Panc1 (cell line): Measurements from ENCODE around the gene GARRE1. TPM values are rescaled to one million over a fixed set of nuclear protein-coding genes. Genes with fewer than 3 reads are reported as not detected.

Experiments used
- ATAC-seq: fragments of 200-7000 bp; cut with Tn5 transposase; 2 replicates; pipeline ENCODE4 v1.9.1; 2020; ENCODE audit warnings: mild to moderate bottlenecking, moderate library complexity
- BruUV-seq: library from RNA; stranded (reverse); fragments of 400-500 nt; replicated peaks from 2 replicates; lab custom pipeline; 2021; lab: Mats Ljungman, UMichigan
- CTCF ChIA-PET: fragments of 300-600 bp; sonication (Branson Sonifier 250); formaldehyde crosslinking; loops from one replicate; lab custom pipeline; 2022; ENCODE audit warnings: antibody characterized with exemption; lab: Charles Lee
- POLR2A ChIA-PET: fragments of 300-600 bp; sonication (Branson Sonifier 250); formaldehyde crosslinking; loops from one replicate; lab custom pipeline; 2022; ENCODE audit warnings: antibody characterized with exemption; lab: Charles Lee
- DNase-seq: peaks from one replicate; pipeline ENCODE4 v3.0.0-alpha.2; 2010; ENCODE audit warnings: low read depth, low spot score
- H3K27ac ChIP-seq: 2 replicates; pipeline ENCODE4 v1.5.1; 2011; ENCODE audit warnings: mild to moderate bottlenecking, low read length, inconsistent platforms
- H3K27me3 ChIP-seq: fragments of 200-500 bp; sonication (Bioruptor generic); 2 replicates; pipeline ENCODE4 v1.6.0; 2014; ENCODE audit warnings: low read length, inconsistent platforms; ENCODE audit not compliant: control insufficient read depth, insufficient read depth
- H3K36me3 ChIP-seq: fragments of 200-500 bp; sonication (Bioruptor generic); 2 replicates; pipeline ENCODE4 v1.5.1; 2014; ENCODE audit warnings: inconsistent platforms, mild to moderate bottlenecking, low read length, moderate library complexity; ENCODE audit not compliant: control insufficient read depth, insufficient read depth
- H3K4me1 ChIP-seq: 2 replicates; pipeline ENCODE4 v1.5.1; 2011; ENCODE audit warnings: inconsistent platforms, mild to moderate bottlenecking, low read length, moderate library complexity; ENCODE audit not compliant: control insufficient read depth, insufficient read depth
- H3K4me3 ChIP-seq, 2 experiments: 2 replicates each; pipeline ENCODE4 v1.5.1; 2011 to 2012; ENCODE audit warnings: low read depth in 2 of 2, low read length in 2 of 2, mild to moderate bottlenecking in 2 of 2, inconsistent platforms in 1 of 2, moderate library complexity in 1 of 2
- H3K9me3 ChIP-seq: fragments of 200-500 bp; sonication (Bioruptor generic); 2 replicates; pipeline ENCODE4 v1.5.1; 2014; ENCODE audit warnings: low read depth, mild to moderate bottlenecking, inconsistent platforms, low read length, moderate library complexity; ENCODE audit not compliant: control insufficient read depth, insufficient read depth
- CTCF ChIP-seq: fragments of 450-650 bp; IDR thresholded peaks from 2 replicates; pipeline ENCODE4 v1.5.1; 2017; ENCODE audit warnings: mild to moderate bottlenecking
- POLR2AphosphoS5 ChIP-seq: IDR thresholded peaks from 2 replicates; pipeline ENCODE4 v1.6.1; 2012; ENCODE audit warnings: mild to moderate bottlenecking, low read depth, low read length, moderate library complexity
- REST ChIP-seq, 2 experiments: IDR thresholded peaks; 2 replicates each; pipeline ENCODE4 v1.6.1; 2011 to 2012; ENCODE audit warnings: low read depth in 2 of 2, control low read depth in 1 of 2, low read length in 1 of 2, mild to moderate bottlenecking in 1 of 2, moderate library complexity in 1 of 2; ENCODE audit not compliant: insufficient read depth in 1 of 2
- SIN3A ChIP-seq: IDR thresholded peaks from 2 replicates; pipeline ENCODE4 v1.6.1; 2012; ENCODE audit warnings: low read depth, mild to moderate bottlenecking, low read length, moderate library complexity, borderline replicate concordance; ENCODE audit not compliant: insufficient read depth
- TCF7L2 ChIP-seq: IDR thresholded peaks from 2 replicates; pipeline ENCODE4 v1.6.1; 2011; ENCODE audit warnings: mild to moderate bottlenecking, low read depth, low read length, inconsistent platforms
- in situ Hi-C: cut with HindIII; loops from 2 replicates; pipeline ENCODE4 v1.10.0; 2016; ENCODE audit warnings: low sequenced_read_pairs, low pct_unique_long_range_greater_than_20kb
- intact Hi-C: fragments of 100-400 bp; cut with micrococcal nuclease; formaldehyde crosslinking; loops from one replicate; pipeline ENCODE4 v1.10.0; 2022; ENCODE audit not compliant: unreplicated experiment
- total RNA-seq: library from RNA; stranded (reverse); gene quantifications from one replicate; pipeline ENCODE4 v1.2.1, GENCODE V29; 2021; ENCODE audit not compliant: unreplicated experiment

The GARRE1 gene
- total RNA-seq, 1 experiment from 2014 or later = 19.7 TPM

DNA sequence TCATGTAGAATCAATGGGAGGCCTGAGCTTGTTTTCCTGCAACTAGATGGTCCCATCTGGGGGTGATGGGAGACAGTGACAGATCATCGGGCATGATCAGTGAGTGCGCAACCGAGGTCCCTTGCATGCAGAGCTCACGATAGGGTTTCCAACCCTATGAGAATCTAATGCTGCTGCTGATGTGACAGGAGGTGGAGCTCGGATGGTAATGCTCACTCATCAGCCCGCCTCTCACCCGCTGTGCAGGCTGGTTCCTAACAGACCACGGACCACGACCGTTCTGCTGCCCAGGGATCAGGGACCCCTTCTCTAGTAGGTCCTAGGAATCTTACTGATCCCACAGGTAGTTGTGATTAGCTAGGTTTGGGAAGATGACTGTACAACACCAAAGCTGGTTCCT lies 23.5 kb upstream of the GARRE1 start:
- ATAC-seq = no peak
- POLR2A ChIA-PET = interaction anchor here (0.6 kb wide), 1 partner anchor 42 kb away, joined by 3 read pairs; no protein-coding TSS in a partner anchor
- no peak overlapping the region for H3K27ac ChIP-seq
- in situ Hi-C loops = no loop called here
- no peaks in the 10 kb centered on the region for H3K27me3 ChIP-seq
- CTCF ChIA-PET = no interaction called here
- no peak for TF ChIP-seq CTCF
- no peak for TF ChIP-seq TCF7L2
- no peak for TF ChIP-seq POLR2AphosphoS5
- no peak for TF ChIP-seq SIN3A
- TF ChIP-seq REST (IDR thresholded peaks at IDR 0.05; ENCODE audit: insufficient read depth in 1 of 2, low read depth in 2 of 2, low read length in 1 of 2) = no peak
- H3K36me3 ChIP-seq = peaks cover 39% of the 10 kb centered on the region
- no TSS peak for BruUV-seq
- intact Hi-C loops = no loop called here
- H3K4me3 ChIP-seq = no peak overlapping the region
- no peak for DNase-seq
- H3K4me1 ChIP-seq = peaks cover 22% of the 10 kb centered on the region
- H3K9me3 ChIP-seq = no peaks in the 10 kb centered on the region

GRCh38 chr19:34231439-34231838 lies 22.9 kb upstream of the GARRE1 start:
- TF ChIP-seq TCF7L2 (no peak), REST (IDR thresholded peaks at IDR 0.05; ENCODE audit: insufficient read depth in 1 of 2, low read depth in 2 of 2, low read length in 1 of 2) (no peak), CTCF (no peak), SIN3A (no peak), POLR2AphosphoS5 (no peak; the same call in 1 of the 2 replicates)
- ChIA-PET POLR2A (interaction anchor here (0.6 kb wide), 1 partner anchor 42 kb away, joined by 3 read pairs; no protein-coding TSS in a partner anchor), CTCF (no interaction called here)
- peaks cover 17% of the 10 kb centered on the region for H3K4me1 ChIP-seq
- no peak for DNase-seq
- no peaks in the 10 kb centered on the region for H3K9me3 ChIP-seq
- no peak for ATAC-seq
- BruUV-seq = no TSS peak
- H3K27me3 ChIP-seq = no peaks in the 10 kb centered on the region
- H3K27ac ChIP-seq = peak overlapping the region; percentile 13; the same call in 1 of the 2 replicates
- in situ Hi-C loops = no loop called here
- H3K4me3 ChIP-seq = no peak overlapping the region
- peaks cover 34% of the 10 kb centered on the region for H3K36me3 ChIP-seq
- intact Hi-C loops = no loop called here
